Stimulated activated effector memory CD8-positive, alpha-beta T cell treated with anti-CD3 and anti-CD28 coated beads, Interleukin-12 subunit alpha, Interleukin-12 subunit beta, amount 100 ng/mL, for 72 hours (primary cell): ENCODE measurements around the gene DTHD1.

Experiments used
- ATAC-seq: fragments of 150-1000 bp; cut with Tn5 transposase; 2 replicates; pipeline ENCODE4 v1.10.0; 2021
- DNase-seq, 2 donors: peaks; one replicate each; pipeline ENCODE4 v3.0.0; 2021 to 2022; ENCODE audit warnings: low spot score in 2 of 2
- H3K27ac Mint-ChIP-seq: one replicate; pipeline ENCODE4 v1.8.0; 2022; ENCODE audit warnings: mild to moderate bottlenecking, mixed read lengths
- H3K36me3 Mint-ChIP-seq: one replicate; pipeline ENCODE4 v1.8.0; 2022; ENCODE audit warnings: mild to moderate bottlenecking, mixed read lengths
- H3K4me1 Mint-ChIP-seq: one replicate; pipeline ENCODE4 v1.8.0; 2022; ENCODE audit warnings: mixed read lengths
- H3K4me3 Mint-ChIP-seq: one replicate; pipeline ENCODE4 v1.8.0; 2022; ENCODE audit warnings: mild to moderate bottlenecking, mixed read lengths
- H3K9me3 Mint-ChIP-seq: one replicate; pipeline ENCODE4 v1.8.0; 2022; ENCODE audit warnings: mixed read lengths

The DTHD1 gene

GRCh38 chr4:36320117-36320896 lies 38.9 kb downstream of the DTHD1 start:
- H3K9me3 Mint-ChIP-seq: peaks cover 3% of the 10 kb centered on the region
- H3K36me3 Mint-ChIP-seq: peaks cover 7% of the 10 kb centered on the region
- peak overlapping the region; percentile 66 for H3K27ac Mint-ChIP-seq
- H3K4me1 Mint-ChIP-seq: peaks cover 72% of the 10 kb centered on the region
- no peak for DNase-seq
- no peak for ATAC-seq
- H3K4me3 Mint-ChIP-seq: peak overlapping the region; percentile 31

DNA sequence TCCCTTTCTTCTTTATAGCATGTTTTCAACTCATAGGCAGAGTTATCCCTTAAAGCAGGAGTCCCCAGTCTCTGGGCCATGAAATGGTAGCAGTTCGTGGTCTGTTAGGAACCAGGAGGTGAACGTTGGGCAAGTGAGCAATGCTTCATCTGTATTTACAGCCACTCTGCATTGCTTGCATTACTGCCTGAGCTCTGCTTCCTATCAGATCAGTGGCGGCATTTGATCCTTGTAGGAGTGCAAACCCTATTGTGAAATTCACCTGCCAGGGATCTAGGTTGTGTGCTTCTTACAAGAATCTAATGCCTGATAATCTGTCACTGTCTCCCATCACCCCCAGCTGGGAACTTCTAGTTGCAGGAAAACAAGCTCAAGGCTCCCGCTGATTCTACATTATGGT lies 39.8 kb downstream of the DTHD1 start:
- DNase-seq (no peak), ATAC-seq (no peak)
- Mint-ChIP-seq H3K4me1 (peaks cover 78% of the 10 kb centered on the region), H3K27ac (peak overlapping the region; percentile 66), H3K36me3 (peaks cover 7% of the 10 kb centered on the region), H3K4me3 (peak overlapping the region; percentile 31), H3K9me3 (peaks cover 3% of the 10 kb centered on the region)

DNA sequence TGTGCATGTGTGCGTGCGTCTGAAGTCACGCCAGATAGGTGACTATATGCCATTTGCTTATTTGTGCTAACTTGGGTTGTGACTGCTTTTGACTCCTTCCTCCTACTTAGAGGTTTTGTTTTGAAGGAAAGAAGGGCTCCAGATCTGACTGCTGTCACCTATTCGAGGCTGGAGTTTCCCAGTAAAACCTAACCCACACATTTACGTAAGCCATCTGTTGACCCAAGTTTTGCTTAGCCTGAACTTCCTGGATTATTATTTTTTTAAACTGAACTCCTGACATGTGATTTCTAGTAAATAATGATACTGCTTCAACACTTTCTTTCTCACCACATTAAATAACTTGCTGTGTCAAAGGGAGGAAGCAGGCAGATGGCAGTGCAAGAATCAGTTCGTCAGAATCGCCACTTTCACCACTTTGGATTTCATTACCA lies 41.5 kb downstream of the DTHD1 start:
- H3K9me3 Mint-ChIP-seq: peaks cover 3% of the 10 kb centered on the region
- ATAC-seq (peak; percentile 89), DNase-seq (peak in 1 of 2 donors; percentile 73)
- H3K36me3 Mint-ChIP-seq: peaks cover 7% of the 10 kb centered on the region
- peak overlapping the region; percentile 8 for H3K4me3 Mint-ChIP-seq
- H3K4me1 Mint-ChIP-seq: peaks cover 66% of the 10 kb centered on the region
- peak overlapping the region; percentile 55 for H3K27ac Mint-ChIP-seq

DNA sequence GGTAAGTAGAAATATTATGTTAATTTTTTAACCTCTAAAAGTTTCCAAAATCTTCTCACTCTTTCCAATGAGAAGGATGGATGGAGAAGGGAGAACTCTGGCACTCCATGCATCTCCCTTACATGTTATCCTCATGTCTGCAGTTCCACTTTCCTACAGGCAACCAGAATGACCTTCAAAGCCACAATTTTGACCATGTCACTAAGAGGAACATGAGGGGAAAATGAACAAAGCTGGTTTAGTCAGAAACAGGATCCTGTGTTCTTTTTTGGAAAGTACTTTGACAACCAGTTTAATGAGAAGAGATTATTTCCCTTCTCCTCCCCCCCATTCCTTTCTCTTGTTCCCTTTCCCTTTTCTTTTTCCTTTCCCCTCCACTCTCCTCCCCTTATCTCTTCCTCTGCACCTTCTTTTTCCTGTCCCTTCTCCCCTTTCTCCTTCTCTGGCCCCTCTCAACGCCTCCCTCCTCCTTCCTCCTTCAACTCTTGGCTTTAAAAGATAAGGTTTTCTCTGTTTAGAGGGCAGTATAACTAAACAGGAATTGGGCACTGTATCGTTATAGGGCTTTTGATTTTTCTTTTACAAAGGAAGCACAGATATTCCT lies 42.5 kb downstream of the DTHD1 start:
- ATAC-seq: no peak
- DNase-seq: no peak
- peaks cover 64% of the 10 kb centered on the region for H3K4me1 Mint-ChIP-seq
- peaks cover 1% of the 10 kb centered on the region for H3K9me3 Mint-ChIP-seq
- peak overlapping the region; percentile 8 for H3K4me3 Mint-ChIP-seq
- peaks cover 7% of the 10 kb centered on the region for H3K36me3 Mint-ChIP-seq
- peak overlapping the region; percentile 55 for H3K27ac Mint-ChIP-seq

- Mint-ChIP-seq H3K36me3 (peaks cover 7% of the 10 kb centered on the region), H3K4me1 (peaks cover 59% of the 10 kb centered on the region), H3K27ac (no peak overlapping the region), H3K4me3 (peak overlapping the region; percentile 8), H3K9me3 (no peaks in the 10 kb centered on the region)
- DNase-seq (peak in 1 of 2 donors; percentile 54), ATAC-seq (no peak)
Observed at GRCh38 chr4:36324808-36325207, 43.4 kb downstream of the DTHD1 start.

GRCh38 chr4:36325499-36325898 lies 44.1 kb downstream of the DTHD1 start:
- Mint-ChIP-seq H3K9me3 (no peaks in the 10 kb centered on the region), H3K36me3 (peaks cover 7% of the 10 kb centered on the region), H3K4me1 (peaks cover 52% of the 10 kb centered on the region), H3K27ac (peak overlapping the region; percentile 1), H3K4me3 (peak overlapping the region; percentile 8)
- peak in 1 of 2 donors; percentile 52 for DNase-seq
- peak; percentile 57 for ATAC-seq

DNA sequence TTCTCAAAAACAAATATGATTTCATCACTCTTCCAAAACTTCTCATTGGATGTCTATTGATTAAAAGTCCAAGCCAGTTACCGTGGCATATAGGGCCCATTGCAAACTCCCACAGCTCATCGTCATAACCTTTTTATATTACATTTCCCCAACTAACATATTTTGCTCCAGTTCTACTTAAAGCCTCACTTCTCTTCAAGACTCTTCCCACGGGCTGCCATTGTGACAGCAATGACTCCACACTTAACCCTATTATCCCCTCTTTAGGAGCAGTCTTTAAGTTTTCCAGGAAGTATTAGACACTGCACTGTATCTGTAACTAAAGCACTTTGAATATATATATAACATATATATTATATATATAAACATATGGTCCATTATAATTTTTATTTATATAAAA lies 44.5 kb downstream of the DTHD1 start:
- Mint-ChIP-seq H3K4me3 (peak overlapping the region; percentile 8), H3K9me3 (no peaks in the 10 kb centered on the region), H3K27ac (peak overlapping the region; percentile 1), H3K36me3 (peaks cover 7% of the 10 kb centered on the region), H3K4me1 (peaks cover 48% of the 10 kb centered on the region)
- no peak for DNase-seq
- no peak for ATAC-seq

DNA sequence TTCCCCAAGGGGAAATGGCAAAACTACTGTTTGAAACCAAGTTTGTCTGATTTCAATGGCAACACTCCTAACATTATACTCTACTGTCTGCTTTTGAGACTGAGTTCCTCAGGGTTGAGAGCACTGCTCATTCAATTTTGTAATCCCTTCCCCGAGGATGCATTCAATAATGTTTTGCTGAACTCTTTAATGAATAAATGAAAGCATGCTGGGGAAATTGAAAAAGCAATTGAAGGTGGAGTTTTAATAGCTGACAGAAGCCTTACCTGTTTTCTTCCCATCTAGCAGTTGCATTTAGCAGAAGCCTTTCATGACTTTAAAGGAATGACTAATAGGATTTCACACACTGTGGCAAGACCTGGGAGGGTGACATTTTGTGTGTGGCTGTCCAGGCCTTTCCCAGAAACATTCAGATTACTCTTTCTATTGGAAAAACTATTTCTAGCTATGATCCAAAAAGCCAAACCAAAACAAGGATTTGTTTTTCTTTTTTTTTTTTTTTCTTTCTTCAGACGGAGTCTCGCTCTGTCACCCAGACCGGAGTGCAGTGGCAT lies 45.1 kb downstream of the DTHD1 start:
- Mint-ChIP-seq H3K4me1 (peaks cover 43% of the 10 kb centered on the region), H3K36me3 (peaks cover 7% of the 10 kb centered on the region), H3K9me3 (no peaks in the 10 kb centered on the region), H3K4me3 (no peak overlapping the region), H3K27ac (no peak overlapping the region)
- ATAC-seq: no peak
- DNase-seq: no peak

DNA sequence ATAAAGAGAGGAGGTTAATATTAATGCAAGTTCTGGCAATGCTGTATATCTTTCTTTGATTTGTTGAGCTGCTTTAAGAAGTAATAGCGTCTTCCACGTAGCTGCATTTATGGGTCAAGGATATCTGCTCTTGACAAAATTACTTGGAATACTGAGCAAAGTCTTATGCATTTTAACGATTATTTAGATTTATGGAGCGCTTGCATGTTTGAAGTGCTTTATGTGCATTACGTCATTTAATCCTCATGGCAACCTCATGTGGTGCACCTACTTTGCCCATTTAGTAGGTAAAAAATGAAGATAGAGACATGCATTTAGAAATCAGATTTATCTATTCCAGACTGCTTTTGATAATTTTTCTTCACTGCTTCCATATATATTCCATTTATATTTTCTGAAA lies 46.0 kb downstream of the DTHD1 start:
- ATAC-seq (no peak), DNase-seq (no peak)
- H3K27ac Mint-ChIP-seq: no peak overlapping the region
- H3K4me1 Mint-ChIP-seq: peaks cover 38% of the 10 kb centered on the region
- H3K4me3 Mint-ChIP-seq: no peak overlapping the region
- no peaks in the 10 kb centered on the region for H3K9me3 Mint-ChIP-seq
- H3K36me3 Mint-ChIP-seq: peaks cover 7% of the 10 kb centered on the region

GRCh38 chr4:36328130-36328529 lies 46.7 kb downstream of the DTHD1 start:
- peaks cover 43% of the 10 kb centered on the region for H3K4me1 Mint-ChIP-seq
- H3K4me3 Mint-ChIP-seq: no peak overlapping the region
- peaks cover 2% of the 10 kb centered on the region for H3K36me3 Mint-ChIP-seq
- ATAC-seq (no peak), DNase-seq (no peak)
- no peak overlapping the region for H3K27ac Mint-ChIP-seq
- no peaks in the 10 kb centered on the region for H3K9me3 Mint-ChIP-seq

- Mint-ChIP-seq H3K36me3 (no peaks in the 10 kb centered on the region), H3K4me3 (no peak overlapping the region), H3K27ac (no peak overlapping the region), H3K9me3 (no peaks in the 10 kb centered on the region), H3K4me1 (peaks cover 43% of the 10 kb centered on the region)
- ATAC-seq: no peak
- no peak for DNase-seq
Observed at GRCh38 chr4:36329228-36329627, 47.8 kb downstream of the DTHD1 start.

DNA sequence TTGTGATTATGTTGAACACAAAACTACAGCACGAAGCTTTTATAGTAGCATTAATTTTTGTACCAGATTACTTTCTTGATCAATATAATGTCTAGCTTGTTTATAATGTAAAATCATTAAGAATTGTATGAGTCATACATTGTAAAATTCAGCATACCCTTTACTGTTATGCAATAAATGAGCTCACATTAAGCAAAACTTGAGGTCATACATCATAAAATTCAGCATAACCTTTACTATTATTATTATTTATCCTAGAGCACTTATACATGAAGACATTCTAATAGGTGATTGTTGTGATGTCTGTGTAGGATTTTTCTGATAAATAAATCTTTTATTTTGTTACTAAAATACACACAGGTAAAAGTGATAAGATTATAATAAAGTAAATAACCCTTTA lies 49.4 kb downstream of the DTHD1 start:
- Mint-ChIP-seq H3K4me3 (no peak overlapping the region), H3K27ac (no peak overlapping the region), H3K9me3 (no peaks in the 10 kb centered on the region), H3K4me1 (peaks cover 27% of the 10 kb centered on the region), H3K36me3 (no peaks in the 10 kb centered on the region)
- ATAC-seq: no peak
- no peak for DNase-seq

DNA sequence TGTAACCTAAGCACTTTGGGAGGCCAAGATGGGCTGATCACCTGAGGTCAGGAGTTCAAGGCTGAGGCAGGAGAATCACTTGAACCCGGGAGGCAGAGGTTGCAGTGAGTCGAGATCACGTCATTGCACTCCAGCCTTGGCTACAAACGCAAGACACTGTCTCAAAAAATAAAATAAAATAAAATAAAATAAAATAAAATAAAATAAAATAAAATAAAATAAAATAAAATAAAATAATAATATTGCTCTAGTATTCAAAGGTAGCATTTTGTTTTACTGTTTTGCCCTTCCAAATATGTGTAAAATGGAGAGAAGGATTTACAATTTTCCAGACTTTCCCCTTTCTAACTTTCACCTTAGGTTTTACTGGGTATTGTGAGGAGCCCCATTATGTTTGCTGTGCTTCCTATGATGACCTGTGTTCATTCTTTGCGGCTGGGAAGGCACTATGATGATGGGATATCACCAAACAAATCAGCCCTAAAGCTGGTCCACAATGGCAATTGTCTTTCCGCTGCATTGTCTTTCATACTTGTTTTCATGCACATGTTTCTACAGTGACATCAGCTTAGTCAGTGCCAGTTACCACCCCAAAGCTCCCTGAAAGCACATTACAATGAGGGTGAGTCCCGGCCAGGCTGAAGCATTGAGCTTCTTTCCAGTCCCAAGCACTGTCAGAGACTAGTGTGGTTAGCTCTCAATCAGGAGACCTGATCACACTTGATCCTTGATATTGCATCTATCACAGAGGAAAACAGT lies 50.8 kb downstream of the DTHD1 start:
- Mint-ChIP-seq H3K27ac (peak overlapping the region; percentile 81), H3K4me3 (no peak overlapping the region), H3K36me3 (no peaks in the 10 kb centered on the region)

GRCh38 chr4:36332782-36333131 lies 51.3 kb downstream of the DTHD1 start:
- Mint-ChIP-seq H3K4me3 (no peak overlapping the region), H3K36me3 (no peaks in the 10 kb centered on the region), H3K9me3 (no peaks in the 10 kb centered on the region), H3K4me1 (peaks cover 37% of the 10 kb centered on the region), H3K27ac (peak overlapping the region; percentile 81)
- ATAC-seq: peak; percentile 97
- DNase-seq: no peak

More for the DNA sequence above, 50.8 kb downstream of the DTHD1 start:
- H3K4me1 Mint-ChIP-seq: peaks cover 35% of the 10 kb centered on the region
- H3K9me3 Mint-ChIP-seq: no peaks in the 10 kb centered on the region
- ATAC-seq: peak; percentile 73
- DNase-seq: peak in 1 of 2 donors; percentile 70

- H3K9me3 Mint-ChIP-seq: no peaks in the 10 kb centered on the region
- ATAC-seq (no peak), DNase-seq (no peak)
- H3K27ac Mint-ChIP-seq: no peak overlapping the region
- no peak overlapping the region for H3K4me3 Mint-ChIP-seq
- H3K4me1 Mint-ChIP-seq: peaks cover 42% of the 10 kb centered on the region
- H3K36me3 Mint-ChIP-seq: no peaks in the 10 kb centered on the region
Observed at GRCh38 chr4:36333303-36333877, 52.0 kb downstream of the DTHD1 start.
